ENCODE results near the gene RNF220.

Gene RNF220

GRCh38 chr1:44532567-44532944 is 127.5 kb downstream of the RNF220 start:
- Histone ChIP-seq H3K79me2 (ENCODE audit: control insufficient read depth, low read length) (no peaks in the 10 kb centered on the region), H3K4me3 (ENCODE audit: low read length) (no peak overlapping the region), H3K9me3 (ENCODE audit: control insufficient read depth, insufficient read depth, low read length) (no peaks in the 10 kb centered on the region), H3K36me3 (ENCODE audit: control insufficient read depth, low read length) (no peaks in the 10 kb centered on the region), H3F3A (ENCODE audit: control insufficient read depth, insufficient read depth) (no peaks in the 10 kb centered on the region), H3K27me3 (ENCODE audit: control insufficient read depth, low read length) (peaks cover 20% of the 10 kb centered on the region), H3K27ac (ENCODE audit: low read depth, low read length) (no peak overlapping the region), H3K4me1 (ENCODE audit: control insufficient read depth, low read length) (no peaks in the 10 kb centered on the region), H4K20me1 (ENCODE audit: control insufficient read depth, insufficient read depth, low read depth, low read length) (no peaks in the 10 kb centered on the region), H3K9me2 (replicated peaks; ENCODE audit: control insufficient read depth, low read length) (no peaks in the 10 kb centered on the region), H3K4me2 (ENCODE audit: low read length) (no peak overlapping the region)
- no peak for TF ChIP-seq CTCF (IDR thresholded peaks at IDR 0.05; ENCODE audit: low read depth, low read length, poor library complexity, severe bottlenecking)
- TF ChIP-seq EZH2phosphoT487 (IDR thresholded peaks at IDR 0.05; ENCODE audit: borderline replicate concordance, low read length): no peak

GRCh38 chr1:44534771-44535170 is 129.7 kb downstream of the RNF220 start:
- H3K4me1 ChIP-seq (ENCODE audit: control insufficient read depth, low read length): no peaks in the 10 kb centered on the region
- H3K36me3 ChIP-seq (ENCODE audit: control insufficient read depth, low read length): no peaks in the 10 kb centered on the region
- H3K27me3 ChIP-seq (ENCODE audit: control insufficient read depth, low read length): peaks cover 23% of the 10 kb centered on the region
- H3K9me2 ChIP-seq (replicated peaks; ENCODE audit: control insufficient read depth, low read length): no peaks in the 10 kb centered on the region
- H4K20me1 ChIP-seq (ENCODE audit: control insufficient read depth, insufficient read depth, low read depth, low read length): no peaks in the 10 kb centered on the region
- H3F3A ChIP-seq (ENCODE audit: control insufficient read depth, insufficient read depth): no peaks in the 10 kb centered on the region
- TF ChIP-seq EZH2phosphoT487 (IDR thresholded peaks at IDR 0.05; ENCODE audit: borderline replicate concordance, low read length) (no peak), CTCF (IDR thresholded peaks at IDR 0.05; ENCODE audit: low read depth, low read length, poor library complexity, severe bottlenecking) (no peak)
- H3K9me3 ChIP-seq (ENCODE audit: control insufficient read depth, insufficient read depth, low read length): no peaks in the 10 kb centered on the region
- no peak overlapping the region for H3K27ac ChIP-seq (ENCODE audit: low read depth, low read length)
- no peaks in the 10 kb centered on the region for H3K79me2 ChIP-seq (ENCODE audit: control insufficient read depth, low read length)
- no peak overlapping the region for H3K4me2 ChIP-seq (ENCODE audit: low read length)
- H3K4me3 ChIP-seq (ENCODE audit: low read length): no peak overlapping the region

GRCh38 chr1:44536357-44537209 is 131.5 kb downstream of the RNF220 start:
- no peak overlapping the region for H3K27ac ChIP-seq (ENCODE audit: low read depth, low read length)
- TF ChIP-seq CTCF (IDR thresholded peaks at IDR 0.05; ENCODE audit: low read depth, low read length, poor library complexity, severe bottlenecking) (no peak), EZH2phosphoT487 (IDR thresholded peaks at IDR 0.05; ENCODE audit: borderline replicate concordance, low read length) (no peak)
- H3K27me3 ChIP-seq (ENCODE audit: control insufficient read depth, low read length): peaks cover 20% of the 10 kb centered on the region
- H3K4me2 ChIP-seq (ENCODE audit: low read length): no peak overlapping the region
- no peaks in the 10 kb centered on the region for H3K9me2 ChIP-seq (replicated peaks; ENCODE audit: control insufficient read depth, low read length)
- no peaks in the 10 kb centered on the region for H3K79me2 ChIP-seq (ENCODE audit: control insufficient read depth, low read length)
- no peaks in the 10 kb centered on the region for H3F3A ChIP-seq (ENCODE audit: control insufficient read depth, insufficient read depth)
- H3K4me3 ChIP-seq (ENCODE audit: low read length): no peak overlapping the region
- H3K4me1 ChIP-seq (ENCODE audit: control insufficient read depth, low read length): no peaks in the 10 kb centered on the region
- H3K36me3 ChIP-seq (ENCODE audit: control insufficient read depth, low read length): no peaks in the 10 kb centered on the region
- no peaks in the 10 kb centered on the region for H4K20me1 ChIP-seq (ENCODE audit: control insufficient read depth, insufficient read depth, low read depth, low read length)
- H3K9me3 ChIP-seq (ENCODE audit: control insufficient read depth, insufficient read depth, low read length): no peaks in the 10 kb centered on the region
